Measurements from ENCODE around the gene HIPK1. TPM values are rescaled to one million over a fixed set of nuclear protein-coding genes. Genes with fewer than 3 reads are reported as not detected.
A peak's percentile ranks its signal among the peaks of the same experiment; 100 is the strongest.

The HIPK1 gene
- total and polyA plus RNA-seq, 2 of the 13 experiments (the other 11 are each of a cell fraction or from before 2014, with no cell fraction given) = 20.8 to 33.4 TPM

DNA sequence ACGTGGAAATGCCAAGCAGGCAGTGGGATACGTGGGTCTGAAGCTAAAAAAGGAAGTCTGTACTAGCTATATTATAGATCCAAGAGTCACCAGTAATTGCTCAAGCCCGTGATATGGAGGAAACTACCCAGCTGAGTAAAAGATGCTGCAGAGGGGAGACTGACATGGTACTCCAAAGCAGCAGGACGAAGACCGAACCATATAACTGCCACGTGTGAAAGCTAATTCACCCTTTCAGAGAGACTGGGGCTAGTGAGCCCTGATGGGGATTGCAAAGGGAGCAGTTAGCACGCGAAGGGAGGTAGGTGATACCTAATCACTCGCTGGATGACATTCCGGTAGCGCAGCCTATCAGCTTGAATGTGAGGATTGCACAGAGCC, 24.8 kb upstream of the HIPK1 start:
- Histone ChIP-seq H3K9ac (ENCODE audit: insufficient read depth, low read depth, low read length) (peak overlapping the region; percentile 84), H3K27me3 (ENCODE audit: control insufficient read depth in 1 of 2, insufficient read depth in 2 of 2, low read length in 2 of 2) (no peaks in the 10 kb centered on the region; a peak in 1 of 5 replicates), H3K4me1 (ENCODE audit: insufficient read depth, low read length) (peaks cover 24% of the 10 kb centered on the region; the same call in 1 of the 2 replicates), H3K36me3 (replicated peaks in 1 of 2; ENCODE audit: control insufficient read depth in 1 of 2, insufficient read depth in 2 of 2, low read length in 2 of 2) (peaks cover 4 to 22% of the 10 kb centered on the region in 2 experiments; a peak in 4 of 5 replicates), H2AFZ (ENCODE audit: low read length) (peak overlapping the region; percentile 64), H3K4me3 (replicated peaks in 1 of 3; ENCODE audit: insufficient read depth in 1 of 3, low read depth in 2 of 3, low read length in 3 of 3) (peak overlapping the region; percentile 67 to 90 (median 73)), H4K20me1 (ENCODE audit: insufficient read depth, low read length) (no peaks in the 10 kb centered on the region), H3K4me2 (ENCODE audit: low read depth, low read length) (peak overlapping the region; percentile 96), H3K79me2 (ENCODE audit: insufficient read depth, low read length) (peaks cover 16% of the 10 kb centered on the region), H3K27ac (ENCODE audit: extremely low read length, insufficient read depth, low read length) (peak overlapping the region; percentile 78), H3K9me3 (ENCODE audit: low read length) (no peaks in the 10 kb centered on the region)
- intact Hi-C loops (cut with micrococcal nuclease; ENCODE audit: unreplicated experiment) = no loop called here
- FAIRE-seq (no peak), DNase-seq (ENCODE audit: low spot score) (no peak), ATAC-seq (peak; percentile 48)
- ChIA-PET CTCF (ENCODE audit: low intra/inter-chr PET ratio, low total read pairs) (interaction anchor here (0.9 to 2.0 kb wide), 2 partner anchors 25 to 69 kb away, joined by 3 to 6 read pairs; partner anchors contain the start of gene HIPK1), POLR2A (interaction anchor here (0.8 to 3.5 kb wide), 3 partner anchors 25 to 145 kb away, joined by 4 to 102 read pairs (median 9); partner anchors contain the start of genes HIPK1, PHTF1 and RSBN1)
- BruUV-seq (replicated peaks) = TSS peak; percentile 73
- in situ Hi-C loops (cut with HindIII; ENCODE audit: extremely low pct_ligation_motif_present, low pct_unique_long_range_greater_than_20kb) = no loop called here
- 0% methylated on average over 8 of the region's 11 CpGs for WGBS (ENCODE audit: low lambda C conversion rate)
- 0 out of 2 replicates have a peak, but pooled peaks have one; percentile 7 for TF ChIP-seq ZNF879 (CRISPR knock-in tag; IDR thresholded peaks at IDR 0.05)
- TF ChIP-seq ZNF776 (CRISPR knock-in tag; IDR thresholded peaks at IDR 0.05) = 0 out of 2 replicates have a peak, but pooled peaks have one; percentile 4
- no peak for TF ChIP-seq ARNT (IDR thresholded peaks at IDR 0.05)
- TF ChIP-seq, protein P1, sequence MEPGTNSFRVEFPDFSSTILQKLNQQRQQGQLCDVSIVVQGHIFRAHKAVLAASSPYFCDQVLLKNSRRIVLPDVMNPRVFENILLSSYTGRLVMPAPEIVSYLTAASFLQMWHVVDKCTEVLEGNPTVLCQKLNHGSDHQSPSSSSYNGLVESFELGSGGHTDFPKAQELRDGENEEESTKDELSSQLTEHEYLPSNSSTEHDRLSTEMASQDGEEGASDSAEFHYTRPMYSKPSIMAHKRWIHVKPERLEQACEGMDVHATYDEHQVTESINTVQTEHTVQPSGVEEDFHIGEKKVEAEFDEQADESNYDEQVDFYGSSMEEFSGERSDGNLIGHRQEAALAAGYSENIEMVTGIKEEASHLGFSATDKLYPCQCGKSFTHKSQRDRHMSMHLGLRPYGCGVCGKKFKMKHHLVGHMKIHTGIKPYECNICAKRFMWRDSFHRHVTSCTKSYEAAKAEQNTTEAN (CRISPR knock-in tag; conservative IDR thresholded peaks at IDR 0.05) = no peak
- TF ChIP-seq, protein P2, sequence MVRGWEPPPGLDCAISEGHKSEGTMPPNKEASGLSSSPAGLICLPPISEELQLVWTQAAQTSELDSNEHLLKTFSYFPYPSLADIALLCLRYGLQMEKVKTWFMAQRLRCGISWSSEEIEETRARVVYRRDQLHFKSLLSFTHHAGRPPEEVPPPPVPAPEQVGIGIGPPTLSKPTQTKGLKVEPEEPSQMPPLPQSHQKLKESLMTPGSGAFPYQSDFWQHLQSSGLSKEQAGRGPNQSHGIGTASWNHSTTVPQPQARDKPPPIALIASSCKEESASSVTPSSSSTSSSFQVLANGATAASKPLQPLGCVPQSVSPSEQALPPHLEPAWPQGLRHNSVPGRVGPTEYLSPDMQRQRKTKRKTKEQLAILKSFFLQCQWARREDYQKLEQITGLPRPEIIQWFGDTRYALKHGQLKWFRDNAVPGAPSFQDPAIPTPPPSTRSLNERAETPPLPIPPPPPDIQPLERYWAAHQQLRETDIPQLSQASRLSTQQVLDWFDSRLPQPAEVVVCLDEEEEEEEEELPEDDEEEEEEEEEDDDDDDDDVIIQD (CRISPR knock-in tag; IDR thresholded peaks at IDR 0.05; ENCODE audit: low read depth) = no peak
- TF ChIP-seq ZNF605 (CRISPR knock-in tag; IDR thresholded peaks at IDR 0.05) = 0 out of 2 replicates have a peak, but pooled peaks have one; percentile 4
- TF ChIP-seq, protein P3, sequence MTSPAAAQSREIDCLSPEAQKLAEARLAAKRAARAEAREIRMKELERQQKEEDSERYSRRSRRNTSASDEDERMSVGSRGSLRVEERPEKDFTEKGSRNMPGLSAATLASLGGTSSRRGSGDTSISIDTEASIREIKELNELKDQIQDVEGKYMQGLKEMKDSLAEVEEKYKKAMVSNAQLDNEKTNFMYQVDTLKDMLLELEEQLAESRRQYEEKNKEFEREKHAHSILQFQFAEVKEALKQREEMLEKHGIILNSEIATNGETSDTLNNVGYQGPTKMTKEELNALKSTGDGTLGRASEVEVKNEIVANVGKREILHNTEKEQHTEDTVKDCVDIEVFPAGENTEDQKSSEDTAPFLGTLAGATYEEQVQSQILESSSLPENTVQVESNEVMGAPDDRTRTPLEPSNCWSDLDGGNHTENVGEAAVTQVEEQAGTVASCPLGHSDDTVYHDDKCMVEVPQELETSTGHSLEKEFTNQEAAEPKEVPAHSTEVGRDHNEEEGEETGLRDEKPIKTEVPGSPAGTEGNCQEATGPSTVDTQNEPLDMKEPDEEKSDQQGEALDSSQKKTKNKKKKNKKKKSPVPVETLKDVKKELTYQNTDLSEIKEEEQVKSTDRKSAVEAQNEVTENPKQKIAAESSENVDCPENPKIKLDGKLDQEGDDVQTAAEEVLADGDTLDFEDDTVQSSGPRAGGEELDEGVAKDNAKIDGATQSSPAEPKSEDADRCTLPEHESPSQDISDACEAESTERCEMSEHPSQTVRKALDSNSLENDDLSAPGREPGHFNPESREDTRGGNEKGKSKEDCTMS (CRISPR knock-in tag; conservative IDR thresholded peaks at IDR 0.05) = no peak
- TF ChIP-seq KLF11 (CRISPR knock-in tag; IDR thresholded peaks at IDR 0.05) = 0 out of 2 replicates have a peak, but pooled peaks have one; percentile 1
- TF ChIP-seq ZNF343 (CRISPR knock-in tag; IDR thresholded peaks at IDR 0.05) = no peak
- TF ChIP-seq, protein P4, sequence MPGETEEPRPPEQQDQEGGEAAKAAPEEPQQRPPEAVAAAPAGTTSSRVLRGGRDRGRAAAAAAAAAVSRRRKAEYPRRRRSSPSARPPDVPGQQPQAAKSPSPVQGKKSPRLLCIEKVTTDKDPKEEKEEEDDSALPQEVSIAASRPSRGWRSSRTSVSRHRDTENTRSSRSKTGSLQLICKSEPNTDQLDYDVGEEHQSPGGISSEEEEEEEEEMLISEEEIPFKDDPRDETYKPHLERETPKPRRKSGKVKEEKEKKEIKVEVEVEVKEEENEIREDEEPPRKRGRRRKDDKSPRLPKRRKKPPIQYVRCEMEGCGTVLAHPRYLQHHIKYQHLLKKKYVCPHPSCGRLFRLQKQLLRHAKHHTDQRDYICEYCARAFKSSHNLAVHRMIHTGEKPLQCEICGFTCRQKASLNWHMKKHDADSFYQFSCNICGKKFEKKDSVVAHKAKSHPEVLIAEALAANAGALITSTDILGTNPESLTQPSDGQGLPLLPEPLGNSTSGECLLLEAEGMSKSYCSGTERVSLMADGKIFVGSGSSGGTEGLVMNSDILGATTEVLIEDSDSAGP (CRISPR knock-in tag; IDR thresholded peaks at IDR 0.05; ENCODE audit: borderline replicate concordance) = no peak
- no peak; the same call in 1 of the 2 replicates for TF ChIP-seq BORCS8-MEF2B (CRISPR knock-in tag; IDR thresholded peaks at IDR 0.05)
- 0 out of 2 replicates have a peak, but pooled peaks have one; percentile 26 for TF ChIP-seq SMAD3 (CRISPR knock-in tag; IDR thresholded peaks at IDR 0.05)
- TF ChIP-seq ZNF598 (CRISPR knock-in tag; IDR thresholded peaks at IDR 0.05; ENCODE audit: borderline replicate concordance) = 0 out of 2 replicates have a peak, but pooled peaks have one; percentile 7
- no peak for TF ChIP-seq ISL2 (CRISPR knock-in tag; IDR thresholded peaks at IDR 0.05)
- TF ChIP-seq ZNF614 (CRISPR knock-in tag; IDR thresholded peaks at IDR 0.05; ENCODE audit: borderline replicate concordance) = 0 out of 2 replicates have a peak, but pooled peaks have one; percentile 20
- TF ChIP-seq GLI4 (CRISPR knock-in tag; IDR thresholded peaks at IDR 0.05; ENCODE audit: borderline replicate concordance) = 0 out of 2 replicates have a peak, but pooled peaks have one; percentile 41
- TF ChIP-seq ZNF83 (CRISPR knock-in tag; IDR thresholded peaks at IDR 0.05; ENCODE audit: borderline replicate concordance) = no peak
- TF ChIP-seq KAT2B (IDR thresholded peaks at IDR 0.05; ENCODE audit: borderline replicate concordance, low read depth, low read length) = no peak
- no peak for TF ChIP-seq HOXA3 (CRISPR knock-in tag; IDR thresholded peaks at IDR 0.05)
